Hematopoietic multipotent progenitor cell (in vitro differentiated cells): Measurements from ENCODE around the gene DDTL. TPM values are rescaled to one million over a fixed set of nuclear protein-coding genes. Genes with fewer than 3 reads are reported as not detected.
A peak's percentile ranks its signal among the peaks of the same experiment; 100 is the strongest.
"Not testable (repeated sequence)": the region's sequence is repeated elsewhere in the genome, so short reads cannot be mapped to it uniquely, and the experiment has no call there.

Experiments used
- DNase-seq, 3 donors: peaks; one replicate each; pipeline ENCODE4 v3.0.0-alpha.2; 2011 to 2015; ENCODE audit warnings: low read depth in 2 of 3, low spot score in 2 of 3
- total RNA-seq: library from RNA; depleted of rRNA; stranded (reverse); fragments of >200 nt; gene quantifications from one replicate; pipeline ENCODE4 v1.2.3, GENCODE V29; 2012

Gene DDTL
- total RNA-seq, 1 donor: 4.0 TPM

DNA sequence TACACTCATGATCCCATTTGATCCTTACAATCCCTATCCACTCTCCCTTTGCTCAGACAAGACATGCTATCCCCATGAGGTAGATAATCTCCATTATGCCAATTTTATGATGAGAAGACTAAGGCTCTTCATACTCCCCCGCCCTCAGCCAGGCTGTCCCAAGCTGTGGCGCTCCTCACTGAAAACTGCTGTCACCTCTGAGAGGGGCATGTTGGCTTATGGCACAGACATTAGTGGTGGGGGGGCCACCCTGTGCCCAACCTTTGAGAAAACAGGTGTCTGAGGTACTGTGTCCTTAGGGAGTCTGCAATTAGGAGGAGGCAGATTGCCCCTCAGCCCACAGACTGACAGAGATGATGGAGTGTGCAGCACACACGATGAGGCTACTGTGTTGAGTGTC is 2.4 kb downstream of the DDTL start:
- DNase-seq: no peak

- no peak for DNase-seq
Observed at GRCh38 chr22:23970201-23970641, 3.5 kb downstream of the DDTL start.

DNA sequence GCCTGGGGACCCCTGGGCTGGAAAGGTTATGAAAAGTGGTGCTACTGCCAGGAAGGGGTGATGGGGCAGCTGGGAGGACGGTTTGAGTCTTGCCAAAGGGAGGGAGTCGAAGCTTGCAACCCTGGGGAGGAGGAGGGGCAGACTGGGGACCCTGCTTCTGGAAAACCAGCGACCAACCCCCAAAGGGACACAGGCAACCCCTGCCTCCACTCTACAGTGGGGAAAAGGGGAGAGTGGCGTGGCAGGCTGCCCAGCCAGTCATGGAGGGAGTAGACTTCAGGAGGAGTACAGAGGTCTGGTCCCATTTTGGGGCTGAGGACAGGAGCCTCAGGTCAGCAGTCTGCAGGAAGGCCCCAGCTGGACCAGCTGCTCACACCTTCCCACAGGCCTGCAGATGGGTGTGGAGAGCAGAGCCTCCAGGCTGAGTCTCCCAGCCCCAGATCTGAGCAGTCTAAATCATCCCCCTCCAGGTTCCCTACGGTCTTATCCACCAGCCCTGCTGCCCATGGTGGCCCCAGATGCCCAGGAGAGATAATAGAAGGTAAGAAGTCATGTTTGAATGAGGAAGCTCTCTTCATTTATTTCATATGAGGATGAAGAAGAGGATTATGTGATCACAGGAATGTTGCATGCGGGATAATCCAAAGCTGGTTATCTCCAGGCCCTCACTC is 4.3 kb downstream of the DDTL start:
- no peak for DNase-seq

DNA sequence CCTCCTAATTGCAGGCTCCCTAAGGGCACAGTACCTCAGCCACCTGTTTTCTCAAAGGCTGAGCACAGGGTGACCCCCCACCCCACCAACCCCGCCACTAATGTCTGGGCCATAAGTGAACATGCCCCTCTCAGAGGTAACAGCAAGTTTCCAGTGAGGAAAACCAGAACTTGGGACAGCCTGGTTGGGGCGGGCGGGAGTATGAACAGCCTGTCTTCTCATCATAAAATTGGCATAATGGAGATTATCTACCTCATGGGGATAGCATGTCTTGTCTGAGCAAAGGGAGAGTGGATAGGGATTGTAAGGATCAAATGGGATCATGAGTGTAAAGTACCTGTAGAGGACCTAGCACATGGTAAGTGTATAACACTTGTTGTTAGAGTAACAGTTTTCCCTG is 5.2 kb downstream of the DDTL start:
- DNase-seq: not testable (repeated sequence)

GRCh38 chr22:23974345-23974744 is 7.7 kb downstream of the DDTL start, which contains the start of gene DDT:
DDT (minus strand) TSS chr22:23974441; CDS start chr22:23974414, 27 bp downstream.
- not testable (repeated sequence) for DNase-seq

DNA sequence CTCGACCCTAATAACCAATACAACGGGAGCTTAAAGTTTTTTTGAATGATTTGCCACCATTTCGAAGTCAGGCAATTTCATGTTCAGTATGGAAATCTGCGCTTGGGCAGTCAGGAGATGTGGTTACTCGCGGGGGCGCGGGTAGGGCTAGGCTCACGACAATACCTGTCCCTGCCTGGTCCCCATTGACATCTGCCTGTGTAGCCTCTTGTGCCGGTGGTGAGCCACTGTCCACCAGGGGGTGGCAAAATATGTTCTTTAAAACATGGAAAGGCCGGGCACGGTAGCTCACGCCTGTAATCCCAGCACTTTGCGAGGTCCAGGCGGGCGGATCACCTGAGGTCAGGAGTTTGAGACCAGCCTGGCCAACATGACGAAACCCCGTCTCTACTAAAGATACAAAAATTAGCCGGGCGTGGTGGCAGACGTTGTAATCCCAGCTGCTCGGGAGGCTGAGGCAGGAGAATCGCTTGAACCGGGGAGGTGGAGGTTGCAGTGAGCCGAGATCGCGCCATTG is 8.2 kb downstream of the DDTL start:
- not testable (repeated sequence) for DNase-seq

DNA sequence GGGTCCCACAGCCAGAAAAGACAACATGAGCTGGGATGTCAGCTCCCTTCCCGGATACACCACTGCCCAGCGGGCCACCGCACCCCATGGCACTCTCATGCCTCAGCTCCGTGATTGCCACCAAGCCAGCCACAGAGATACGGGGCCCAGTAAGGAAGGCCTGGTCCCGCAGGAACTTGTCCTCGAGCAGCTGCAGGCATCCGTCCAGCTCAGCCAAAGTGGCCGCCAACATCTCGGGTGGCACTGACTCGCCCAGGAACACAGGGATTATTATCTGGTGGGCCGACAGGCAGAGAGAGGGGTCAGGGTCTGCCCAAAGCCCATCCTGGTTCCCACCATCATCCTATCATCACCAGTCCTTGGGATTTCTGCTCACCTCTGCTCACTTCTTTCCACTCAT is 10.6 kb downstream of the DDTL start:
- DNase-seq: not testable (repeated sequence)

DNA sequence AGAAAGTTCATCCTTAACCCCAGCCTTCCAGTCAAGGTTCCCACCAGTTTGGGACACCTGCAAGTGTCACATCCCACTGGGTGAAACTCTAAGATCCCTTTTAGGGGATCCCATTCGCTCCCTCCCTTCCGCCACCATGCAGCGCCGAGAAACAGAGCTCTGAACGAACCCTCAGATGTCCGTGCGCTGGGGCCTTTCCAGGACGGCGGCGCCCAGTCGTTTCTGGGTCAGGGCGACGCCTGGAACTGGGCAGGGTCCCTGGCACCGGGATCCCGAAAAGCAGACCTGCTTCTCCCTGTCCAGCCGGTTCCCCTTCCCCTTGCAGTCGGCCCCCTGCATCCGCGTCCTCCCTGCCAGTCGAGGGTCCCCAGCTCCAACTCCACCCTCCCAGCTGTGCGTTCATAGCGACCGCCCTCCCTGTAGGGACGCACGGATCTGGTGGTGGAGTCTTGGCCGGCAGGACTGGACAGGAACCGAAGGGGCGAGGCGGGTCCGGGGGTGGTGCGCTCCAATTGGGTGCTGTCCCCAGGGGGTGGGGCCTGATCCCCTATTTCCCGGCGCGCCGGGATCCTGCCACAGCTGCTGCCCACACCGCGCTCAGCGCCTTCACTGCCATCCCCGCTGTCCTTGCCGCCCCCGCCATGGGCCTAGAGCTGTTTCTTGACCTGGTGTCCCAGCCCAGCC is 13.0 kb downstream of the DDTL start, which contains the start of gene GSTT2:
TSS of gene GSTT2 (plus strand) at position 578 of the 684 bp plus-strand sequence.
- DNase-seq: not testable (repeated sequence)

DNA sequence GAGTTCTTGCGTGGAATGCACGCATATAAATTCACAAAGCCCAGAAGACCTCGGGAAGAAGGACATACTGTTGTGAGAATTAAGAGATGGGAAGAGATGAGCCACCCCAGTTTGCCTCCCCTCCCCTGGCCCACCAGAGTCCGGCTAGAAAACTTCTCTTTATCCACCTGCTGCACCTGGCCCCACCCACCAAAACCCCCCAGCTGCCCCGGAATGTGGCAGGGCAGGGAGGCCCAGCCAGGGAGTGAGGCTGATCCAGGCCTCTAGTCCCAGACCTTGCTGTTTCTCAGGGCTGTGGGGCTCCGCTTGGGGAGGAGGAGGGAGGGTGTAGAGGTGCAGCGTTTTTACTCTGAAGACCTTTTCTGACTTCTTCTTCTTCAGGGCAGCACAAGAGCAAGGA is 13.9 kb downstream of the DDTL start:
- not testable (repeated sequence) for DNase-seq

DNA sequence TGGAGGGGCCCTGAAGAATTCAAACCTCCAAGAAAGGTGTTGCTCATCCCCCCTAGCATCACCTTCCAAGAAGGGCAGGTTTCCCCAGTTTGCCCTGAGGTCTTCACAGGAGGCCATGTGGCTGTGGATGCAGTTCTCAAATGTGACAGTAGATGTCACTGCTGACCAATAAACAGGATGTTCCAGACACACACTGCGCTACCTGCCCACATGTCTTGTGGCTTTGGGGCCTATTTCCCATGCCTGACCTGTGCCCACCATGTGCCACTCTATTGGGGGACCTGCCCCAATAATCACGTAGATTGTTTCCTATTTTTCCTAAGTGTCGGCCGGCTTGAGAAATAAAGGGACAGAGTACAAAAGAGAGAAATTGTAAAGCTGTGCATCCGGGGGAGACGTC is 17.7 kb downstream of the DDTL start:
- DNase-seq: peak in 1 of 3 donors; percentile 76

- DNase-seq: not testable (repeated sequence)
Observed at GRCh38 chr22:23986089-23986488, 19.4 kb downstream of the DDTL start.

- DNase-seq: not testable (repeated sequence)
Observed at GRCh38 chr22:23986538-23987178, 20.0 kb downstream of the DDTL start.

- DNase-seq: not testable (repeated sequence)
Observed at GRCh38 chr22:23989583-23990244, 23.0 kb downstream of the DDTL start.

DNA sequence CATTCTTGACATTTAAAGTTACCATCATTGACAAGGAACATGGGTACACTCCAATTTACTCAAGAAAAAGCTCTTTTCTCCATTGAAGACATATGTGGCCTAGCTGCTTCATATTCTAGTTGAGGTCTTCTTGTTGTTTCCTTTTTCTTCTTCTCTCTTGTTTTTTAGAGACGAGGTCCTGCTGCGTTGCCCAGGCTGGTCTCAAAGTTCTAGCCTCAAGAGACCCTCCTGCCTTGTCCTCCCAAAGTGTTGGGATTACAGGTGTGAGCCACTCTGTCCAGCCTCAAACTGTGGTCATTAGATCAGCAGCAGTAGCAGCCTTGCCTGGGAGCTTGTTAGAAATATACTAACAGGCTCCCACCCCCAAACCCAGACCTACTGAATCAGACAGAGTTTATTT is 26.4 kb downstream of the DDTL start:
- DNase-seq: not testable (repeated sequence)

GRCh38 chr22:23993581-23994177 is 27.0 kb downstream of the DDTL start:
- not testable (repeated sequence) for DNase-seq

GRCh38 chr22:23997092-23997491 is 30.4 kb downstream of the DDTL start:
- DNase-seq: no peak

- DNase-seq: not testable (repeated sequence)
Observed at GRCh38 chr22:23999779-24000178, 33.1 kb downstream of the DDTL start.

- no peak for DNase-seq
Observed at GRCh38 chr22:24001314-24001713, 34.6 kb downstream of the DDTL start.

GRCh38 chr22:24002272-24002671 is 35.6 kb downstream of the DDTL start:
- no peak for DNase-seq

- DNase-seq: no peak
Observed at GRCh38 chr22:24002851-24003250, 36.2 kb downstream of the DDTL start.
